ENCODE measurements around the gene DMAC2L.
A peak's percentile ranks its signal among the peaks of the same experiment; 100 is the strongest.
"Not testable (repeated sequence)": the region's sequence is repeated elsewhere in the genome, so short reads cannot be mapped to it uniquely, and the experiment has no call there.

DMAC2L gene, protein sequence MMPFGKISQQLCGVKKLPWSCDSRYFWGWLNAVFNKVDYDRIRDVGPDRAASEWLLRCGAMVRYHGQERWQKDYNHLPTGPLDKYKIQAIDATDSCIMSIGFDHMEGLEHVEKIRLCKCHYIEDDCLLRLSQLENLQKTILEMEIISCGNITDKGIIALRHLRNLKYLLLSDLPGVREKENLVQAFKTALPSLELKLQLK
- total RNA-seq, result 5.9 to 15.9 (median 10.7) reads per million in 17 experiments

GRCh38 chr14:50311972-50312733, at the start of gene DMAC2L, which contains the start of gene L2HGDH:
DMAC2L (plus strand) TSS chr14:50312324; CDS start chr14:50321488, 9,164 bp downstream.
L2HGDH (minus strand) TSS chr14:50312229; CDS start chr14:50312150, 79 bp downstream.
- DNase-seq, result peak; percentile 97 to 98 (median 98)

- no peak for DNase-seq
Measured at GRCh38 chr14:50262865-50263264, 49.3 kb upstream of the DMAC2L start.

GRCh38 chr14:50263321-50263720, 48.8 kb upstream of the DMAC2L start:
- DNase-seq, result no peak

DNA sequence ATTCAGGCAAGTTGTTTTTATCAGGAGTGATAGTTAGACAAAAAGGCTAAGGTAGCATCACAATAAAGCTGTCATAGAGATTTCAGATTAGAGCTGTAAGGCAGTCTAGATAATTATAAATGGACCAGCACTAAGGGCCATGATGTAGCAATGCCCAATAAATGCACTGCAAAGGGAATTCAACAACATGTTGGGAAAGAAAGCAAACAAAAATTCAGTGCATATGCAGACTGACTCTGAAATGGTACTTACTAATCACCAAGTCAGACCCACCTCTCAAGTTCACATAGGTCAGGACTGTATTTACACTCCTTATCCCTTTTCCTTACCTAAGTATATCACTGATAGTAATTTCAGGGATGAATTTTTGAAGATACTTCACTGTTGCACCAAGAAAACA, 47.1 kb upstream of the DMAC2L start:
- no peak for DNase-seq

DNA sequence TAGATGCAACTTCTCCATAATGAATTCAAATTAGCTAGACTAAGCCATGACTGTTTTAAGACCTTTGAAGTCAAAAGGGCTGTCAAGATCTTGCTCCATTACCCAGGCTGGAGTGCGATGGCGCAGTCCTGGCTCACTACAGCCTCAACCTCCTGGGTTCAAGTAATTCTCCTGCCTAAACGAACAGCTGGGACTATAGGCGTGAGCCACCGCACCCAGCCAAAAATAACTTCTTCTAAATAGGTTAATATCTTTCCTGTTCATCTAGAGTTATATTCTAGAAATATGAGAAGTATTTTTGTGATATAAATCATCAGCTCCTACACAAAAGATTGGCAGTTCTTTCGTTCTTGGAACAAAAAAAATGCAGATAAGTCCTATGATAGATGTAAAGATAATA, 41.2 kb upstream of the DMAC2L start:
- DNase-seq, result no peak

- no peak for DNase-seq
Measured at GRCh38 chr14:50272498-50272897, 39.6 kb upstream of the DMAC2L start.

GRCh38 chr14:50285861-50286260, 26.3 kb upstream of the DMAC2L start:
- DNase-seq, result no peak

- DNase-seq, result no peak
Measured at GRCh38 chr14:50288146-50288545, 24.0 kb upstream of the DMAC2L start.

GRCh38 chr14:50290306-50290705, 21.8 kb upstream of the DMAC2L start:
- DNase-seq, result no peak

- no peak for DNase-seq
Measured at GRCh38 chr14:50299585-50299984, 12.5 kb upstream of the DMAC2L start.

- no peak for DNase-seq
Measured at GRCh38 chr14:50301914-50302313, 10.2 kb upstream of the DMAC2L start.

DNA sequence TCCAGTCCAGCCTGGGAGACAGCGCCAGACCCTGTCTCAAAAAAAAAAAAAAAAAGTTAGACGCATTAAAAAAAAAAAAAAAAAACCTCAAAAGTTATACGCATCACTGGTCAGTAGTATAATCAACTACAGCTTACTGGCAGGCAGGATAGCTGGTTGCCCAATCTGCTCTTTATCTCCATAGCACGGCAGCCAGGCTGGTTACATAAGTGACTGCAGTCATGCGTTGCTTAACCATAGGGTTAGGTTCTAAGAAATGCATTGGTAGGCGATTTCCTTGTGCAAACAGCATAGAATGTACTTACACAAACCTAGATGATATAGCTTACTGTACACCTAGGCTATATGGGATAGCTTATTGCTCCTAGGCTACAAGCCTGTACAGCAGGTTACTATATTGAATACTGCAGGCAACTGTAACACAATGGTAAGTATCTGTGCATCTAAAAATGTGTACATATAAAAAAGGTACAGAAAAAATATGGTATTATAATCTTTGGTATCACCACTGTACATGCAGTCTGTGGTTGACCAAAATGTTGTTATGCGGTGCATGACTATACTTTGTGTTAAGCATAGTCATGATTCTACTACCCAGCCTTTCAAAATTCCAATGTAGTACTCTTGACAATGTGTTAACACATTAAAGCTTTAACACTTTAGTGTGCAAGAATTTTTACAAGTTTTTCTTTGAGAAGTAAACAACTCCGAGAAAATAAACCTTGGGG, 8.2 kb upstream of the DMAC2L start:
- peak; percentile 78 to 91 (median 86) for DNase-seq

DNA sequence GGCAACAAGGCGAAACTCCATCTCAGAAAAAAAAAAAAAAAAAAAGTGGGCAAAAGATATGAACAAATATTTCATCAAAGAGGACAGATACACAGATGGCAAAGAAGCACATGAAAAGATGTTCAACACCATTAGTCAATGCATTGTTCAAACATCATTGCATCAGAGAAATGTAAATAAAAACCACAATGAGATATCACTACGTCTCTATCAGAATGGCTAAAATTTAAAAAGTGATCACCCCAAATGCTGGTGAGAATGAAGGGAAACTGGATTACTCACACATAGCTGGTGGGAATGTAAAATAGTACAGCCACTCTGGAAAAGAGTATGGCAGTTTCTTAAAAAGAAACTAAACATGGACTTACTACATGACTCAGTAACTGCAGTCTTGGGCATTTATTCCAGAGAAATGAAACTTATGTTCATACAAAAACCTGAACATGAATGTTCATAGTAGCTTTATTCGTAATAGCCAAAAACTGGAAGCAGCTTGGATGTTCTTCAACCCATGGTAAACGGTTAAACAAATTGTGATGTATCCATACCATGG, 3.7 kb upstream of the DMAC2L start:
- DNase-seq, result no peak

- DNase-seq, result no peak
Measured at GRCh38 chr14:50310445-50310844, 1.7 kb upstream of the DMAC2L start.

DNA sequence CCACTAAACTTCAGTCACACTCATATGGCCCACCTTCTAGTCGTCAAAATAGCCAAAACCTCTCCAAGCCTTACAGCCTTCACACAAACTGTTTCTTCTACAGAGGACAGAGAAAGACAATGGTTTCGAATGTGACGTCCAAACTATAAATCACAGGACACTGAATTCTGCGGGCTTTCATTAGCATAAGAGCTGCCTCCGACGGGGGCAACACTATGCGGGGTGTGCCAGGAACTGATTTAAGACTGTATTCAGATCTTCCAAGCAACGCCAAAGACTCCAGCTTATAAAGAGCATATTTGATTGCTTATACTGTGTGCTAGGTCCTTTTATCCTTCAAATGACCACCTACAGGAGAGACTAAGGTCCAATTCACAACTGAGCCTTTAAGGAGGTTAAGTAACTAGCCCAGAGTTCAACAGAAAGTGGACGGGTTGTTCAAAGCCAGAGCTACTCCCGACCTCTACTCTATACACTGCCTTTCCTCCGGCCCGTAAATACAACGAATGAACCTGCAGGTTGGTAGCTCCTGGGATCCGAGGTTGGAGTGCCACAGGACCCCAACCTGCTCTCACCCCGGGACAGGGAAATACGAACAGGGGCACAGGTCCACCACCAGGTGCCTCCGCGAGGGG, 670 bp upstream of the DMAC2L start:
- DNase-seq, result peak in 3 of 4 experiments; percentile 9 to 15 (median 11)

- DNase-seq, result no peak
Measured at GRCh38 chr14:50312734-50313054, 570 bp downstream of the DMAC2L start.

GRCh38 chr14:50314098-50314497, 2.0 kb downstream of the DMAC2L start:
- not testable (repeated sequence) for DNase-seq

DNA sequence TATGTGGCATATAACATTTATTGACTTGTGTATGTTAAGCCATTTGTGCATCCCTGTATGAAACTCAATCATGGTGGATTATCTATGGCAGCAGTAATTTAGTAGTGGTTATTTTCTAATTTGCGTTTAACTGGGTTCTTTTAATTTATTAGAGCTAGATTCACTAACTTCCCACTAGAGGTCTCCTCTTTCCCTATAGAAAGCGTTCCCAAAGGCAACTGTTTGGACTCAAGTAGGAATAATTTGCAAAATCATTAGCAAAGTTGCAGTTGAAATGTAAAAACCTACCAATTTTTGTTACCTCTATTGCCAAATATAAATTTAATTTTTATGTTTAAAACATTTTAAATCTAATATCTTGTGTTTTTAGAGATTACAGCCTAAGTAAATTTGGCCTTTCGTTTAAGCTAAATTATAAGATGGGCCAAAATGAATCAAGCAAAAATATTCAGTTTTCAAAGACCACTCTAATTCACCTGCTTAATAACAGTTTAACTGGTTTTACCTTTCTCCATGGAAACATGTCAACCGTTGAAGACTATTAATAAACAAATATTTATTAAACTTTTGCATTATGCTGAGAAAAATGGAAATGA, 6.0 kb downstream of the DMAC2L start:
- peak in 3 of 4 experiments; percentile 15 to 67 (median 31) for DNase-seq

DNA sequence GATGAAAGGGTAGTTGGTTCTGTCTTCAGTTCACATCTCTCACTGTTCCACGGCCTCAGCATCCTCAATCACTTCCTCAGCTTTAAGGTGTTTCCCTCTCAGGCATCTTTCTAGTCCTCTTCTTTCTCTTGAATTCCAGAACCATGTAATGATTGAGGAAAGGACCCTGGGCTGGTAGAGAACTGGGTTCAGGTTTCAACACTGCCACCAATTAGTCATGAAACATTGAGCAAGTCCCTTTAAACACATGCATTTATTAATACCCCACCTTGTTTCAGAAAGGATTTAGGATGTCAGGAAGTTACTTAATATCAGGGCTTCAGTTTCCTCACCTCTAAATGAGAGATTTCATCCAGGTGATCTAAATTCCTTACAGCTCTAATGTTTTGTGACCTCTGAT, 7.2 kb downstream of the DMAC2L start:
- DNase-seq, result peak in 1 of 4 experiments; percentile 22

- peak in 1 of 4 experiments; percentile 26 for DNase-seq
Measured at GRCh38 chr14:50319721-50320120, 7.6 kb downstream of the DMAC2L start.

- peak in 2 of 4 experiments; percentile 11 to 17 for DNase-seq
Measured at GRCh38 chr14:50320283-50320682, 8.2 kb downstream of the DMAC2L start.

DNA sequence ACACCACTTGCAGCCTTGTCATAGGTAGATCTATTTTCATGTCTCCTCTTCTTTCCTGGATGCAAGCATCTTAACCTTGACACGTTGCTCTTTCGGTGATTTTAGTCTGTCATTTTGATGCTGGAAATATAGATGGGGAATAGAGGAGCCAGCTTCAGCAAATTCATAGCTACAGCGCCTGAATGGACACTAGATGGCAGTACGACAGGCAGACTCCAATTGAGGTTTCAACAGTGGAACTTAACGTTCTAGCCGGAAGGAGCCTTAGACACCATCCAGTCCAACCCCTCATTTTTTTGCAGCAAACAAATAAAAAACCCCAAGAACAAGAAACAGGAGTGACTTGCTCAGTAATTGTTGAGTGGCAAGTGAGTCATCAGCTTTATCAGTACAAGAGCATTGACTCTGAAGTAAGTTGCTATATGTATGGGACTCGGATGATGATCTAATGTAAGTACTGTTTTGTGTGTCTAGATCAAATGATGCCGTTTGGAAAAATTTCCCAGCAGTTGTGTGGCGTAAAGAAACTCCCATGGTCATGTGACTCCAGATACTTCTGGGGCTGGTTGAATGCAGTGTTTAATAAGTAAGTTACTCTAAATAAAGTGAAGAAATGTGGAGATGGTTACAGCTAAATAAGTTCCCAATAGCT, 9.0 kb downstream of the DMAC2L start:
- DNase-seq, result peak; percentile 79 to 92 (median 85)

Data from suppressor macrophage (primary cell).